Measurements from ENCODE around the gene KIF15. TPM values are rescaled to one million over a fixed set of nuclear protein-coding genes. Genes with fewer than 3 reads are reported as not detected.

The KIF15 gene
- polyA plus RNA-seq, 1 donor (not counting 4 experiments of a cell fraction or from before 2014, with no cell fraction given) = 2.8 TPM

- H2AFZ ChIP-seq (ENCODE audit: control insufficient read depth, low read length) = no peak overlapping the region
- H3K9me3 ChIP-seq (ENCODE audit: control insufficient read depth, low read depth, low read length) = no peaks in the 10 kb centered on the region
- H4K20me1 ChIP-seq (ENCODE audit: control insufficient read depth, extremely low read depth, insufficient read depth, low read length) = no peaks in the 10 kb centered on the region
- H3K9me1 ChIP-seq (ENCODE audit: control insufficient read depth, extremely low read depth, insufficient read depth, low read length) = no peaks in the 10 kb centered on the region
- FAIRE-seq = no peak
- no peaks in the 10 kb centered on the region for H3K4me1 ChIP-seq (ENCODE audit: control insufficient read depth, extremely low read depth, insufficient read depth, low read length)
- H3K4me2 ChIP-seq (ENCODE audit: control insufficient read depth, extremely low read depth, insufficient read depth, low read depth, low read length) = no peak overlapping the region
- dilution Hi-C loops (cut with MboI; ENCODE audit: extremely low pct_ligation_motif_present, low sequenced_read_pairs) = no loop called here
- H3K79me2 ChIP-seq (ENCODE audit: control insufficient read depth, insufficient read depth, low read length) = no peaks in the 10 kb centered on the region
- TF ChIP-seq CTCF (optimal IDR thresholded peaks at IDR 0.05 in 1 of 3, IDR thresholded peaks at IDR 0.05 in 1 of 3, conservative IDR thresholded peaks at IDR 0.05 in 1 of 3; ENCODE audit: extremely low read depth in 1 of 3, insufficient read depth in 2 of 3, low read length in 3 of 3) (no peak), EZH2 (IDR thresholded peaks at IDR 0.05; ENCODE audit: low read length) (no peak)
- no peaks in the 10 kb centered on the region for H3K27me3 ChIP-seq (ENCODE audit: control insufficient read depth, extremely low read depth, insufficient read depth, low read length)
- H3K36me3 ChIP-seq (ENCODE audit: control insufficient read depth in 2 of 2, extremely low read depth in 1 of 2, insufficient read depth in 2 of 2, low read length in 2 of 2) = peaks cover 0 to 7% of the 10 kb centered on the region in 2 experiments
- no peak overlapping the region for H3K9ac ChIP-seq (ENCODE audit: control insufficient read depth, extremely low read depth, insufficient read depth, low read length)
- no peak overlapping the region for H3K4me3 ChIP-seq (ENCODE audit: control insufficient read depth in 2 of 3, extremely low read depth in 1 of 3, insufficient read depth in 2 of 3, low read depth in 1 of 3, low read length in 3 of 3)
- H3K27ac ChIP-seq (ENCODE audit: control insufficient read depth, insufficient read depth, low read length) = no peak overlapping the region
- no peak for DNase-seq (ENCODE audit: low read depth, low spot score)
Observed at GRCh38 chr3:44782891-44783290, 21.3 kb downstream of the KIF15 start.

GRCh38 chr3:44795197-44795596 lies 33.6 kb downstream of the KIF15 start:
- FAIRE-seq (no peak), DNase-seq (ENCODE audit: low read depth, low spot score) (no peak)
- Histone ChIP-seq H3K36me3 (ENCODE audit: control insufficient read depth in 2 of 2, extremely low read depth in 1 of 2, insufficient read depth in 2 of 2, low read length in 2 of 2) (peaks cover 0 to 6% of the 10 kb centered on the region in 2 experiments), H3K4me3 (ENCODE audit: control insufficient read depth in 2 of 3, extremely low read depth in 1 of 3, insufficient read depth in 2 of 3, low read depth in 1 of 3, low read length in 3 of 3) (no peak overlapping the region), H3K4me2 (ENCODE audit: control insufficient read depth, extremely low read depth, insufficient read depth, low read depth, low read length) (no peak overlapping the region), H3K9ac (ENCODE audit: control insufficient read depth, extremely low read depth, insufficient read depth, low read length) (no peak overlapping the region), H3K4me1 (ENCODE audit: control insufficient read depth, extremely low read depth, insufficient read depth, low read length) (no peaks in the 10 kb centered on the region), H3K9me1 (ENCODE audit: control insufficient read depth, extremely low read depth, insufficient read depth, low read length) (no peaks in the 10 kb centered on the region), H3K27me3 (ENCODE audit: control insufficient read depth, extremely low read depth, insufficient read depth, low read length) (no peaks in the 10 kb centered on the region), H3K79me2 (ENCODE audit: control insufficient read depth, insufficient read depth, low read length) (no peaks in the 10 kb centered on the region), H2AFZ (ENCODE audit: control insufficient read depth, low read length) (no peak overlapping the region), H3K27ac (ENCODE audit: control insufficient read depth, insufficient read depth, low read length) (no peak overlapping the region), H3K9me3 (ENCODE audit: control insufficient read depth, low read depth, low read length) (no peaks in the 10 kb centered on the region), H4K20me1 (ENCODE audit: control insufficient read depth, extremely low read depth, insufficient read depth, low read length) (no peaks in the 10 kb centered on the region)
- TF ChIP-seq CTCF (optimal IDR thresholded peaks at IDR 0.05 in 1 of 3, IDR thresholded peaks at IDR 0.05 in 1 of 3, conservative IDR thresholded peaks at IDR 0.05 in 1 of 3; ENCODE audit: extremely low read depth in 1 of 3, insufficient read depth in 2 of 3, low read length in 3 of 3) (no peak), EZH2 (IDR thresholded peaks at IDR 0.05; ENCODE audit: low read length) (no peak)
- dilution Hi-C loops (cut with MboI; ENCODE audit: extremely low pct_ligation_motif_present, low sequenced_read_pairs) = no loop called here
